ENCODE results near the gene SRGN.
A peak's percentile ranks its signal among the peaks of the same experiment; 100 is the strongest.

The SRGN gene

DNA sequence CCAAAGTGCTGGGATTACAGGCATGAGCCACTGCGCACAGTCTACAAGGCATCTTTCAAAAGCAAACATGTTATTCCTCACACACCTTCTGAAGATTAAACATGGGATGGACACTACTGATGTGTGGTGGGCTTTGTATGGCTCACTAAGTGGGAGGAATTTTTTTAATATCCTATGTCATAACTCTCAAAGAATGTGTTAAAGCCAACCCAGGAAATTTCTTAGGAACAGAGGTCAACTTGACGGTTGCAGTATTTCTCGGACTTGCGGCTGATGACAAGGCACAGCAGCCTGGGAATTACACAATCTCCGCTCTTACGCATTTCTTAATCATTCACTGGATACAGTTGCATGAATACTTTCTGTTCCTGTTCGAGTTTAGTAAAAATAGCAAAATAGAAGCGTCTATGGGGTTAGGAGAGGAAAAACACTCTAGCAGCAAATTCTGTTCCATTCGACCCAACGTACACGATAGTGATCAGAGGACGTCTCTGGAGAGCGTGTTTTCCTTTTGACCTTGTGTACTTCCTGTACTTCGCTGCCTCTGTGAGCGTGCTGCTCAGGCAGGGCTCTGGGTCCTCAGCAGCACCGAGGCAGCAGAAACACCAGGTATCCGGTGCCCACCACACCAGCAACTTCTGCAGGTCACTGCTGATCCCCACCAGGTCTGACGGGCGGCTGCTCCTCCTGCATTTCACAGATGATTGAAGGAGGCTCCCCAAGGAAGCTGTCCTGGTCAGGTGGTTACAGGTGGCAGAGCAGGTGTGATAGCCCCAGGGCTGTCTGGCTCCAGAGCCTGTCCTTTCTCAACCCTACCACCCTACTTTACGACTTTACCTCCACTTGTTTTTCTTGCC is 26.4 kb upstream of the SRGN start:
- peak in 2 of 5 experiments; percentile 32 to 79 for DNase-seq

DNA sequence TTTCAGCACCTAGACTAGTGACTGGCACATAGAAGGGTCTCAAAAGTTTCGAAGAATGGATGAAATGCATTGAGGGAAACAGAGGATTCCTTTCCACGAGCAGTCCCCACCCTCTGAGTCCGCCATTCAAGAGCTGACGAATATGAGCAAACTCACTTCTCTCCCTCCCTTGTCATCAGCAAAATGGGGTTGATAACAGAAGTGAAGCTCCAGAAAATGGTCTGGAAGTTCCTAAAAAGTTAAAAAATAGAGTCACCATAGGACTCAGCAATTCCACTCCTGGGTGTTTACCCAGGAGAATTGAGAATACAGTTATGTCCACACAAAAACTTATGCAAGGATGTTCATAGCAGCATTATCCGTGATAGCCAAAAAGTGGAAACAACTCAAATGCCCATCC is 25.0 kb upstream of the SRGN start:
- no peak for DNase-seq

DNA sequence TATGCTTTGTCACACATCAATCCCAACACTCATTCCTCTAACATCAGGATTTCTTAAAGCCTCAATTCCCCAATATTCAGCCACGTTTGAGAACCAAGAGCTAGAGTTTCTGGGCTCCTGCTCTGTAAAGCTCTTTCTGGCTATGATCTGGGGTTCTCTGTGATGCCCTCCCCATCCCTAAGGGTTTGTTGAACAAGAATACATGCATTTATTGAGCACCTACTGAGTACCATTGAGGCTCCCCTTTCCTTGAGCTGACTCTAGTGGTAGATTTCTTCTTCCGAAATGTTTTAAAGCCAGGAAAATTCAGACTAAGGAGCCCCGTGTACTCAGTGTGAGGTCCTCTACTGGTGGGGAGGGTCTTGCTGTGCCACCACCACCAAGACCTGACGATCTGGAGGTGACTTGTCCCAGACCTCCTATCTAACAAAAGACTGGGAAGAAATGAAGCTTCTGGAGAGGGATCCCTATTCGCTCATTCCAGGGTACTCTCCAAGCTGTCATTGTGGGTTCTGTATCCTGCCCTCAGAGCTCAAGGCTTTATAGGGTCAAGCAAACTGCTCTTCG is 23.1 kb upstream of the SRGN start:
- no peak for DNase-seq

DNA sequence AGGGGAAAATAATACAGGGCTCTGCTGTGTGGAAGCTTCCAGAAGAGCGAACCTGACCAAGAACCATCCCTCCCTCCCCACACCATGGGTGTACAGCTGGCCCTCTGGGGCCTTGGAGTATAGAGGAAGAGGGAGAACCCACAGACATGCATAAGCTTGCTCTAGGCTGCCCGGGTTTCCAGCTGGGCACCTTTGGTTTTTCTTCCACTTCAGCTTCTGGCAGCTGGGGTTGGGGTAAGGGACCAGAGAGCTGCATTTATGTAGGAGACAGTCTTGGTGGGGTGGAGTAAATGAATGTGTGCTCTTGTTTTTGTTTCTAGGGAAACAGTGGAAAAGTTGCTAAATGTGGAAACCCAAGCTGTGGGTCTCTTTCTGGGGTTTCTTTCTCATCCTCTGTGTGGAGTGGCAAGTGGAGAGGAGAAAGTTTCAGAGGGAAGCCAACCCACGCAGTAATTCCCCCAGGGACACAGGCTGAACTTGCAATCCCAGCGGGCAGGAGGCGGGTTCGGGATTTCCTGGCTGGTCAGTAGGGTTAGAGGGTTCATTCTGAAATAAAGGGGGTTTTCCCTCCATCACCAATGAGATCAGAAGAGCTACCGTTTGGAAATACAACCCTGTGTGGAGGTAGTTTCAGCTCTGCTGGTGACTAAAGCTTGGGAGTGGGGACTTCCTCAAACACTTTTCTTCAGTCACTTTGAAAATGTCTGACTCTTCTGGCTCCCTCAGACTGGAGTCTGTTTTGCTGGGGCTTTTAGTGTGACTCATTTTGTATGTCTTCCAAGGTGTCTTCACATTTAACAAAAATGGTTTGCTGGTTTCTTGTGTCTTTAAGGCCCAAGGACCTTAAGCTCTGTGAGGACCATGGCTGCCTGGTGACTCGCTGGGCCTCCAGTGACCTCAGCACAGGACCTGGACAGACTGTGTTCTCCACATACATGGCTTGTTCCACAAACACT is 22.2 kb upstream of the SRGN start:
- peak in 2 of 5 experiments; percentile 39 to 53 for DNase-seq

DNA sequence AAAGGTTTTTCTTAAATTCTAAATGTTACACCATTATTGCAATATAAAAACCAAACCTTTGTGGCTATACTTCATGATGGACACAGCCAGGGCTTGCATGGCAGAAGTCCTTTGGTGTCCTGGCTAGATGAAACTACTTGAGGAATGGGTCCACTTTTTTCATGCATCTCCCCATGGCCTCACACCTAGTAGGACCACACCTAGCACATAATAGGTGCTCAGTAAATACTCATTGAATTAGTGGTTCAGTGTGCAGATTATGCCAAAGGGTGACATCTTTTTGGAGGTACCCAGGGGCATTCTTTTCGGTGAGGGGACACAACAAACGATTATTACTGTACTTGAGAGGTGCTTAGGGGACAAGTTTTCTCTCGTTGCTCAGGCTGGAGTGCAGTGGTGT is 20.7 kb upstream of the SRGN start:
- no peak for DNase-seq

DNA sequence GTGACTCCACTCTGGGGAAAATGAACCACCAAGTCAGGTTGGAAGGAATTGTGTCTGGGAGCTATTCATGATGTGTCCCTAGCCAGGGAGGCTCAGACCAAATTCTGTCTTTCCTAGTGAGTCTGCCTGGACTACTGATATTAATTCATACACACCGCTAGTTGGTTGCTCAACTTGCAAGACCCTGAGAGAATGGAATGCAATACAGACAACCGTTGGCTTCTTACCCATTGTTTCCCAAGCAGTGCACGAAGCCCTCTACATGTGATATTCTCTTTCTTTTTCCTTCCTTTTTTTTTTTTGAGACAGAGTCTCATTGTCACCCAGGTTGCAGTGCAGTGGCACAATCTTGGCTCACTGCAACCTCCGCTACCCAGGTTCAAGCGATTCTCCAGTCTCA is 19.4 kb upstream of the SRGN start:
- no peak for DNase-seq

DNA sequence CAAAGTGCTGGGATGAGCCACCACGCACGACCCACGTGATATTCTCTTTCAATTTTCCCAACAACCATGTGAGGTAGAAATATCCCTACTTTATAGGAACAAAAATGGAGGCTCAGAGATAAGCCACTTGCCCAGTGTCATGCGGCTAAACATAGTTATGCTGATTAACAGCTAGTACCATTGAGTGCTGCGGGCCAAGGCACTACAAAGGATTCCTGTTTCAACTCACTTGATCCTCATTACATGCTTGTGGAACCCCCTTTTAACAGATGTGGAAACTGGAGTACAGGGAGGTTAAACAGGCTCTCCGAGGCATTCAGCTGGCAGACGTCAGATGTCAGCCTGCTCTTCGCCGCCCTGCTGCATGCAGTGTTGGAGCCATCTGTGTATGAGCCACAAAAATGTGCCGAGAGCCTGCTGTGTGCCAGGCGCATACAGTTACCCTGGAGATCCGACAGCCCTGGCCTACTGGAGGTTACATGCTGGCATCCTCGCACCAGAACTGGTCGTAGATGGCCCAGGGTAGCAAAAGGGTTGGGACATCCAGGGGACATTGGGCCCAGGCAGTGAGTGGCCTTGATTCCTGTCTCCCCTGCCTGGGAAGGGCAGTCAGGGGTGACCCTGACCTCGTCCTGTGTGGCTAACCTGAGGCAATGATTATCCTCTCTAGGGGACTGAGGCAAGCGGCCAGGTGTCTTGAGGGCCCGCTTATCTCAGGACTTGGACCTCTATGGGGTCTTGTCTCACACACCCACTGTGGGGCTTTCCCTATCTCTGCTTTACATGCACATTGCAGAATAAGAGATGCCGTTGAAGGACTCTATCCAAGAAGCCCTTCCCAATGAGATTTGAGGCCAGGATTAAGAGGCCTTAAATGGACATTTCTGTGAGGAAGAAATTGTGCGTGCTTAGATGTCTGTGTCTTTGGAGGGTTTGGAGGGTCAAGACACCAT is 18.5 kb upstream of the SRGN start:
- no peak for DNase-seq

DNA sequence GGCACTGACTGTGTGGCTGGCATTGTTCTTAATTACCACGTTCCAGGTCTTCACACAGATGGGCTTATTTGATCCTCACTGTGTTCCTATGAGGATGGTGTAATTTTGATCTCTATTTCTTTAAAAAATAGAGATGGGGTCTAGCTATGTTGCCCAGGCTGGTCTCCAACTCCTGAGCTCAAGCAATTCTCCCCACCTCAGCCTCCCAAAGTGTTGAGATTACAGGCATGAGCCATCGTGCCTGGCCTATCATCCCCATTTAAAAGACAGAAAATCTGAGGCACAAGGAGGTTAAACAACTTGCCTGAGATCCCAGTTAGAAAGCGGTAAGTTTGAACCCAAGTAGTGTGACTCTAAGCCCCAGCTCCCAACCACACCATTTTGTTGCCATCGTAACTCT is 17.0 kb upstream of the SRGN start:
- no peak for DNase-seq

DNA sequence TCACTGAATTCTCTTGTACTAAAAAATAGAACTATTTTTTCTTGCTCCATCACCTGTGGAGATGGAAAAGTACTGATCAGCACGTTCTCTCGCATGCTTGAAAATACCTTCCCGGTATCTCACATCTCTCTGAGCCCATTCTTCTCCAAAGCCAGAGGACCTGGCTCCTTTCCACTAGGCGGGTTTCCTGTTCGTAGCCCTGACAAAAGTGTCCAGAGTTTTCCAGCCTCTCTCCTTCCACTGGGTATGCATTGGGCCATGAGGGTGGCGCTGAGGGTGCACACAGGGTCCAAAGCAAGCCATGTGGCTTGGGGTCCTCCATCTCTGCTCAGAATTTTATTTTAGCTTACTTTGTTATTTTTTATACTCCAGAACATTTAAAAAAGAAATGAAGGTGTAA is 16.3 kb upstream of the SRGN start:
- DNase-seq = no peak

DNA sequence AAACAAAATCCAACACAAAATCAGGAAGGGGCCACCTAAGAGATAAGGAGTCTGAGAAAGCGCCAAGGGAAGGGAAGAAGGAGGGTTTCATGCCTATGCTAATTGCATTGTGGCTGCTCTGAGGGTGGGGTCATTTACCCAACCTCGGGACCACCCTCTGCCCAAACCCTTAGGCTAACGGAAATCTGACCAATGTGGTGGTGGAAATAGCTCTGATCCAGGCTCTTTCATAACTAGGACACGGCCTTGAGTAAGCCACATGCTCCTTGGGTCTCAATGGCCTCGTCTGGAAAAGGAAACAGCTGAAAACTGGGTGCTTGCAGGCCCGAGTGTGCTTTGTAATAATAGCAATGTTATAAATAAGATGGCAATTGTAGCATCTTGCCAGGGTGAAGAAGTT is 14.9 kb upstream of the SRGN start:
- DNase-seq = no peak

DNA sequence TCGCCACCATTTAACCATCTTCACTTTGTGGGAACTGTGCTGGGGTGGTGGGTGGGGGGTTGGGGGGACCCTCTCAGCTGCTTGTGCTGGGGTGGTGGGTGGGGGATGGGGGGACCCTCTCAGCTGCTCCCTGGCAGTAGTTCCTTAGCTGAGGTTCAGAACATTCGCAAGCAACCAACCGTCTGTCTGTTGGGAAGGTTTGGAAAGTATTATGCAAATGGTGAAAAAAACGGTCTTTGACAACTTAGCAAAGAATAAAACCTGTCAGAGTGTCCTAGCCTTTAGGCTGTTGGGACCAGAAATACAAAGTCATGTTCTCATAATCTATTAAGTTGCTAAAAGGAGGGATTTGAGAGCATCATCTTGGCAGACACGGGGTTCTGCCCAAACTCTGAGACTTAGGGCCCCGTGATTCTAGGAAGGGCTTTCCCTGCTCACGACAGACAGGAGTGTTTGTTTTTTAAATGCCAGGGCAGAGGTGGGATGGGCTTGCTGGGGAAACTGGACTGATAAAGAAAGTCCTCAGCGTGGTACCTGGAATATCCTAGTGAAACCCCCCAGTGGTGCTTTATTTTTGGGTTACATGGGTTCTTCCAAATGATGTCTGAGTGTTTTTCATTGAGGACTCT is 14.1 kb upstream of the SRGN start:
- no peak for DNase-seq

DNA sequence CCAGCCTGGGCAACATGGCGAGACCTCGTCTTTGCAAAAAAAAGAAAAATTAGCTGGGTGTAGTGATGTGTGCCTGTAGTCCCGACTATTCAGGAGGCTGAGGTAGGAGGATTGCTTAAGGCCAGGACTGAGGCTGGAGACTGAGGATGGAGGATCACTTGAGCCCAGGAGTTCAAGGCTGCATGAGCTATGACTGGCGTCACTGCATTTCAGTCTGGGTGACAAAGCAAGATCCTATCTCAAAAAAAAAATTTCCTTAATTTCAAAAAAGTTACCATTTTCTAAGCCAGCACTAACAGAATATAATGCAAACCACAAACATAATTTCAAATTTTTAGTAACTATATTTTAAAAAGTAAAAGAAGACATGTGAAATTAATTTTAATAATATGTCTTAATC is 13.4 kb upstream of the SRGN start:
- DNase-seq = no peak

DNA sequence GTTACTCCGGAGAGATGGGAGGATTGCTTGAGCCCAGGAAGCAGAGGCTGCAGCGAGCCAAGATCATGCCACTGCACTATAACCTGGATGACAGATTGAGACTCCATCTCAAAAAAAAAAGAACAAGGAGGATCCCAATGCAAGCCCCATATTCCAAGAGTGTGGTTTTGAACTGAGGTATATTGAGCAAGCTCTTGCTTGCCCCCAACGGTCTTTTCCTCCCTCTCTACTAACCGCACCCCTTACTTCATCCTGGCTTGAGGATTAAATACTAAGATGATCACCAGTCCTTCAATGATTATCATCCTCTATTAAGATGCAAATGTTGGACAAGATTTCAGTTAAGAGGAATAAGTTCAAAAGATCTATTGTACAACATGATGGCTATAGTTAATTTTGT is 12.5 kb upstream of the SRGN start:
- no peak for DNase-seq

DNA sequence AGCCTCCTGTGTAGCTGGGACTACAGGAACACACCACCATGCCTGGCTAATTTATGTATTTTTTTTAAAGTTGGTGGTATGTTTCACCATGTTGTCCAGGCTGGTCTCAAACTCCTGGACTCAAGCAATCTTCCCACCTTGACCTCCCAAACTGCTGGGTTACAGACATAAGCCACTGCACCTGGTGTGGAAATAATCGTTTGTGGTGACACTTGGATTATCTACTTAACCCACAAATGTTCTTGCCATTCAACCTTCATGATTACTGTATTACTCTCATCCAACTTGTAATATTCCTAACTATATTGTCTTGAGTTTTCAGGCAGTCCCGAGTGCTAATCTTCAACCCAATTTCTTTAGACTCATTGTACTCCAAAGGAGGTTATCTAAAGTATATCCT is 9.6 kb upstream of the SRGN start:
- no peak for DNase-seq

DNA sequence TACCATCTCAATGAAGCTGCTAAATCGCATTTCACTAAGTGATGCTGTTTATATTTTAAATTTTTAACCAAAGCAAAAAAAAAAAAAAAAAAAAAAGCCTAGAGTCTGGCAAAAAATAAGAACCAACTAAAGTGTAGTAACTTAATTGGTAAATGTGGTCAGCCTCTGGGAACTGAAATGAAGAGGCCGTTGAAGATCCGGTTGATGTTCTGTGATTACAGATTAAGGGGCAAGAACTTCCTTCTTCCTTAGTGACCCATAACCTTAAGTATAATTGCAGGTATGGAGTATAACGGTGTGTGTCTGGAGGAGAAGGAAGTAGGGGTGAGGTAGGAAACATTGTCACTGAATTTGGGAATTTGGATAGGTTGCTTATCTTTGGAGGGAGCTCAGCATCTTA is 7.7 kb upstream of the SRGN start:
- DNase-seq = no peak

DNA sequence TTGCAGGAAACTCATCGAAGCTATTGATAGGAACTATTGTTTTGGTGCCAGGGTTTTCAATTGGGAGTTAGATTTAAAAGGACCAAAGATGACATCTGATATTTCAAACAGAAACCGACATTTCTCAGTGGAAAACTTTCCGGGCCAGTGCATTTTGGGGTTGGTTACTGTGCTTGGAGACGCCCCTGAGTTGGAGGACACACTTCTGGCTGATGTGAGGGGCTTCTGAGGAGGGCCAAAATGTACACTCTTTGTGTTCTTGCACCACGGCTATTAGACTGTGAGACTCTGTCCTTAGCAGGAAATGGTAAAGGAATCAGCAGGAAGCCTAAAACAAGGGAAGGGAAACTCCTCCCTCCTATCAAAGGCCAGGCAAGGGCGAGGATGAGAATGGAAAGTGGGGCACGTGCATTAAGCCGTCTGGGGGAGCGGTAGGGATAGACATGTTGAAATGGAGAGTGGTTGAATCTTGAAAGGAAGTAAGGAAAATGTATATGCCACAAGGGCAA is 1.8 kb upstream of the SRGN start:
- no peak for DNase-seq

DNA sequence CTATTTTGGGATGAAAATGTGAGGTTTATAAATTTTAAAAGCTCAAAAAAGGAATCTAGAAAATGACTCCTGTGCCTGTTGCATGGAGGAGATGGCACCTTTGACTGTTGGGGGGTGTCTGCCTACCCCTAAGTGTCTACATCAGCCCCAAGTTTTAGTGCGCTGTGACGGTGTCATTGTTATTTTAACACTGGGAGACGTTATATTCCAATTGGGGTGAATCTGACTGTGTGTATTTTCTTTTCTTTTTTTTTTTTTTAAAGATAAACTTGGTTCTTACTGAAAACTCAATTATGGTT is 517 bp downstream of the SRGN start:
- DNase-seq = peak in 3 of 5 experiments; percentile 21 to 62 (median 31)

DNA sequence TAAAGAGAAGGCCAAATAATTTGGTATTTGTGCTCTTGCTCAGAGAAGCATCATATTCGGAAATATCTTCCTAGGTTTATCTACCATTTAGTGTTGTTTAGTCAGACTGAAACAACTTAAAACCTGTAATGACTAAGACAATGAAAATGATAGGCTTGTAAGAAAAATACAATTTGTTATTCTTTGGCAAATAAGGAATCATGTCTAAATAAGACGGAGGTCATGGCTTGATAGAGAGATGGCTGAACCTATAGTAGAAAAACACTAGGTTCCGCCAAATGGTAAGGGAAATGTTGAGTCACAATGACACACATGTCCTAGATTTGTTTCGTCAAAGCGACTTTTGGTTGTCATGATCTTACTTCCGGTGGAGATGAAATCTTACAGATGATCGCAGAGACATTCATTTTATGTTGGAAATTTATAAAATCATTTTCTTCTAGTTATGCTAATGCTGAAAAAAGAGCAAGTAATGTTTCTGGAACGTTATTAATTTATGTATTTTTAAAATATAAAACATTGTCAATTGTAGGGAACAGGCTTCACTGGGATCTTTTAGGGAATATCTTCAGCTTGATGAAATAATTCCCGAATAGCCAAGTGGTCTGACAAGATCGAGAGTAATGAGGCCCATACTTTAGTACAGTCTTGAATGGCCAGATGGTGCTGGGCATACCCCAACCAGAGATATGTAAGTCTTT is 1.0 kb downstream of the SRGN start:
- DNase-seq = peak in 2 of 5 experiments; percentile 80 to 96

DNA sequence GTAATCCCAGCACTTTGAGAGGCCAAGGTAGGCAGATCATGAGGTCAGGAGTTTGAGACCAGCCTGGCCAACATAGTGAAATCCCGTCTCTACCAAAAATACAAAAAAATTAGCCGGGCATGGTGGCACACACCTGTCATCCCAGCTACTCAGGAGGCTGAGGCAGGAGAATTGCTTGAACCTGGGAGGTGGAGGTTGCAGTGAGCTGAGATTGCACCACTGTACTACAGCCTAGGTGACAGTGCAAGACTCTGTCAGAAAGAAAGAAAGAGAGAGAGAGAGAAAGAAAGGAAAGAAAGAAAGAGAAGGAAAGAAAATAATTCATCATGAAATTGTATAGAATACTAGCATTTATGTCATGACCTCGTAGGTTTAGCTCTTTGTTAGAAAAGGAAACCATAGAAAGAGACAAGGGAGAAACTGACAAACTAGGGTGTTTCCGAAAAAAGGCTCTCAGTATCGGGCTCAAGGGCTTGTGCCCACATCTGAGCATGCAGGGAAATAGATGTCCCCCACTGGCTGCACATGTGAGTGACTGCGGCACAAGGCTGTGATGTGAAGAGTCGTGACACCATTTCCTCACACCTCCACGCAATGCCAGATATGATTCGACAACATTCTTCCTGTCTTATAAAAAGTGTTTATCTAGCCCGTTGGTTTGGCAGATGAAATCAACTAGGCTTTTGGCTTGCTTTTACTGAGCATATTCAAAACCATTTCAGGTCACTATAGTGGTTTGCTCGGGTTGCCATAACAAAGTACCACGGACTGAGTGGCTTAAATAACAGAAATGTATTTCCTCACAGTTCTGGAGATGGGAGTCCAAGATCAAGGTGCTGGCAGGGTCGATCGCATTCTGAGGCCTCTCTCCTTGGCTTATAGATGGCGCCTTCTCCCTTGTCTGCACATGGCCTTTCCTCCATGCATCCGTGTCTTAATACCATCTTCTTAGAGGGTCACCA is 2.0 kb downstream of the SRGN start:
- DNase-seq = peak; percentile 43 to 95 (median 74)

DNA sequence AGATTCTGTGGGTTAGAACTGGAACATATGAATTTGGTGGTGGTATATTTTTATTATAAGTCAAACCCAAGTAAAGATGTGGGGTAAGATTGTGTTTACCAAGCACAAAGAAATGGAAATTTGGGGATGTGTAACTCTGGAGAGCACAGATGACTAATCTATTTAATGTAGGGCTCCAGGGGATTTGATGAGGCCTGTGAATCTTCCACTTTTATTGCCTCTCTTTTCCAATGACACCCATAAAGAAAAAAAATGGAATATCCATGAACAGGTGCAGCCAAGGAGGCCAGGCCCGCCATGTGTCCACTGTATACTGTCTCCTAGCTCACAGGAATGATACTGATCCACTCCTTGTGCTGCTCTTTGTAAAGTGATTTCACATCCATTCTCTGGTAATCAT is 2.8 kb downstream of the SRGN start:
- DNase-seq = no peak
